Endothelial cell (in vitro differentiated cells): ENCODE data around the gene SEMA6A. TPM values are rescaled to one million over a fixed set of nuclear protein-coding genes. Genes with fewer than 3 reads are reported as not detected.

ENCODE experiments used
- DNase-seq: peaks from one replicate; pipeline ENCODE4 v3.0.0; 2021; ENCODE audit warnings: low spot score
- H3K27ac Mint-ChIP-seq: one replicate; pipeline ENCODE4 v1.8.0; 2021; ENCODE audit warnings: mixed read lengths, inconsistent platforms; ENCODE audit not compliant: unreplicated experiment
- H3K27me3 Mint-ChIP-seq: one replicate; pipeline ENCODE4 v1.8.0; 2021; ENCODE audit warnings: mild to moderate bottlenecking, moderate library complexity, mixed read lengths, inconsistent platforms; ENCODE audit not compliant: unreplicated experiment
- H3K36me3 Mint-ChIP-seq: one replicate; pipeline ENCODE4 v1.8.0; 2021; ENCODE audit warnings: mild to moderate bottlenecking, low read depth, mixed read lengths, inconsistent platforms; ENCODE audit not compliant: unreplicated experiment
- H3K4me1 Mint-ChIP-seq: one replicate; pipeline ENCODE4 v1.8.0; 2021; ENCODE audit warnings: mild to moderate bottlenecking, mixed read lengths, inconsistent platforms; ENCODE audit not compliant: unreplicated experiment
- H3K4me3 Mint-ChIP-seq: one replicate; pipeline ENCODE4 v1.8.0; 2021; ENCODE audit warnings: mild to moderate bottlenecking, mixed read lengths, inconsistent platforms; ENCODE audit not compliant: unreplicated experiment
- H3K9me3 Mint-ChIP-seq: one replicate; pipeline ENCODE4 v1.8.0; 2021; ENCODE audit warnings: mixed read lengths, inconsistent platforms; ENCODE audit not compliant: unreplicated experiment
- CTCF ChIP-seq: fragments of 200-600 bp; sonication (generic); IDR thresholded peaks from one replicate; pipeline ENCODE4 v1.5.0; 2021; ENCODE audit warnings: antibody characterized with exemption; ENCODE audit not compliant: unreplicated experiment
- long read RNA-seq: library from polyadenylated mRNA; unstranded; transcript quantifications from one replicate; pipeline ENCODE4 v2.0.0, GENCODE V29; 2020; ENCODE audit not compliant: unreplicated experiment
- total RNA-seq: library from RNA; stranded (reverse); fragmentation: NEBNext Ultra II Directional; extraction: Animal tissue kit (Norgen Biotek cat#: 25700); gene quantifications from one replicate; pipeline ENCODE4 v1.2.1, GENCODE V29; 2021; ENCODE audit not compliant: unreplicated experiment

Gene SEMA6A
- 180 TPM for total RNA-seq
- long read RNA-seq, full-length matches to known transcripts: 1 of 11 reads
- long read RNA-seq, partial matches to known transcripts: 4 of 11 reads
- long read RNA-seq, other reads (novel, unspliced or antisense): 6 of 11 reads

- Mint-ChIP-seq H3K36me3 (peaks cover 9% of the 10 kb centered on the region), H3K4me1 (peaks cover 29% of the 10 kb centered on the region), H3K9me3 (no peaks in the 10 kb centered on the region), H3K4me3 (peak within 1 kb of the TSS; percentile 99), H3K27me3 (peaks cover 20% of the 10 kb centered on the region), H3K27ac (peak within 1 kb of the TSS; percentile 91)
- peak; percentile 99 for DNase-seq
- TF ChIP-seq CTCF: peak; percentile 34
These were observed at the start of gene SEMA6A for GRCh38 chr5:116574367-116575325. SEMA6A (minus strand) TSS chr5:116574823; CDS start chr5:116504944, 69,879 bp downstream.

- no peak for TF ChIP-seq CTCF
- H3K4me1 Mint-ChIP-seq: peaks cover 5% of the 10 kb centered on the region
- no peaks in the 10 kb centered on the region for H3K36me3 Mint-ChIP-seq
- no peak overlapping the region for H3K4me3 Mint-ChIP-seq
- H3K27ac Mint-ChIP-seq: no peak overlapping the region
- peaks cover 1% of the 10 kb centered on the region for H3K27me3 Mint-ChIP-seq
- DNase-seq: no peak
- no peaks in the 10 kb centered on the region for H3K9me3 Mint-ChIP-seq
These were observed 47.9 kb upstream of the SEMA6A start for GRCh38 chr5:116622375-116623050.

GRCh38 chr5:116621599-116621998 is 47.0 kb upstream of the SEMA6A start:
- no peak overlapping the region for H3K4me3 Mint-ChIP-seq
- no peaks in the 10 kb centered on the region for H3K9me3 Mint-ChIP-seq
- no peak for DNase-seq
- no peak for TF ChIP-seq CTCF
- no peaks in the 10 kb centered on the region for H3K36me3 Mint-ChIP-seq
- H3K4me1 Mint-ChIP-seq: peaks cover 5% of the 10 kb centered on the region
- H3K27ac Mint-ChIP-seq: no peak overlapping the region
- H3K27me3 Mint-ChIP-seq: peaks cover 1% of the 10 kb centered on the region

- no peak for DNase-seq
- no peak for TF ChIP-seq CTCF
- Mint-ChIP-seq H3K27ac (no peak overlapping the region), H3K27me3 (peaks cover 5% of the 10 kb centered on the region), H3K4me3 (no peak overlapping the region), H3K36me3 (no peaks in the 10 kb centered on the region), H3K9me3 (no peaks in the 10 kb centered on the region), H3K4me1 (peaks cover 20% of the 10 kb centered on the region)
These were observed 42.3 kb upstream of the SEMA6A start for GRCh38 chr5:116616876-116617275.
